HG03066 (cell line): ENCODE data around the gene HIVEP3.
"Not testable (repeated sequence)": the region's sequence is repeated elsewhere in the genome, so short reads cannot be mapped to it uniquely, and the experiment has no call there.

Source experiments
- ATAC-seq: cut with Tn5 transposase; IDR thresholded peaks from one replicate; pipeline ENCODE4 v1.9.1; 2021; ENCODE audit warnings: low read depth; ENCODE audit not compliant: unreplicated experiment

Gene HIVEP3

GRCh38 chr1:41924911-41925310, 6.2 kb upstream of the HIVEP3 start:
- no peak for ATAC-seq

- ATAC-seq = not testable (repeated sequence)
Measured at GRCh38 chr1:41921271-41921670, 2.5 kb upstream of the HIVEP3 start.

GRCh38 chr1:41920658-41921057, 1.9 kb upstream of the HIVEP3 start:
- ATAC-seq = no peak

GRCh38 chr1:41919764-41920397, 1.2 kb upstream of the HIVEP3 start:
- no peak for ATAC-seq

- ATAC-seq = no peak
Measured at GRCh38 chr1:41919131-41919530, 409 bp upstream of the HIVEP3 start.

- ATAC-seq = no peak
Measured at GRCh38 chr1:41917835-41918449, 780 bp downstream of the HIVEP3 start.

- no peak for ATAC-seq
Measured at GRCh38 chr1:41917076-41917475, 1.6 kb downstream of the HIVEP3 start.

- no peak for ATAC-seq
Measured at GRCh38 chr1:41915786-41916571, 2.7 kb downstream of the HIVEP3 start.

- no peak for ATAC-seq
Measured at GRCh38 chr1:41914516-41914915, 4.2 kb downstream of the HIVEP3 start.

- no peak for ATAC-seq
Measured at GRCh38 chr1:41913014-41913413, 5.7 kb downstream of the HIVEP3 start.

GRCh38 chr1:41908288-41908895, 10.3 kb downstream of the HIVEP3 start:
- no peak for ATAC-seq

- no peak for ATAC-seq
Measured at GRCh38 chr1:41907446-41907845, 11.3 kb downstream of the HIVEP3 start.

- no peak for ATAC-seq
Measured at GRCh38 chr1:41906943-41907342, 11.8 kb downstream of the HIVEP3 start.

GRCh38 chr1:41905093-41905675, 13.5 kb downstream of the HIVEP3 start:
- ATAC-seq = no peak

GRCh38 chr1:41902664-41903063, 16.1 kb downstream of the HIVEP3 start:
- ATAC-seq = no peak

GRCh38 chr1:41902159-41902577, 16.6 kb downstream of the HIVEP3 start:
- ATAC-seq = no peak

- no peak for ATAC-seq
Measured at GRCh38 chr1:41901551-41901950, 17.2 kb downstream of the HIVEP3 start.

GRCh38 chr1:41900603-41901444, 17.9 kb downstream of the HIVEP3 start:
- ATAC-seq = no peak

GRCh38 chr1:41898191-41898713, 20.5 kb downstream of the HIVEP3 start:
- no peak for ATAC-seq

- no peak for ATAC-seq
Measured at GRCh38 chr1:41895552-41895951, 23.2 kb downstream of the HIVEP3 start.
